Activated effector memory CD4-positive, alpha-beta T cell treated with anti-CD3 and anti-CD28 coated beads, Interleukin-2, amount 50 U/mL, for 16 hours (primary cell): ENCODE measurements around the gene AFMID.

Experiments used
- DNase-seq: peaks from one replicate; pipeline ENCODE4 v3.0.0-alpha.2; 2020

AFMID gene

GRCh38 chr17:78256707-78257591 lies 69.8 kb downstream of the AFMID start:
- DNase-seq = no peak
